Testis (tissue), 2 donors: ENCODE results near the gene PDK1.

Experiments used
- CTCF ChIP-seq, 3 experiments: fragments of 450-650 bp in 2 of 3; fragments of 200-600 bp in 1 of 3; sonication (generic) in 1 of 3; IDR thresholded peaks; one replicate each; pipeline ENCODE4 v1.5.1; 2016 to 2019; ENCODE audit warnings: antibody characterized with exemption in 3 of 3, mild to moderate bottlenecking in 2 of 3, moderate library complexity in 1 of 3
- POLR2A ChIP-seq: fragments of 450-650 bp; IDR thresholded peaks from one replicate; pipeline ENCODE4 v1.6.1; 2017; ENCODE audit warnings: antibody characterized with exemption, mild to moderate bottlenecking, moderate library complexity

GRCh38 chr2:172596776-172597175 is 40.9 kb downstream of the PDK1 start:
- no peak for TF ChIP-seq CTCF (IDR thresholded peaks at IDR 0.05)
- no peak for TF ChIP-seq POLR2A
